ENCODE results near the gene CACNA1B.
"Not testable (repeated sequence)": the region's sequence is repeated elsewhere in the genome, so short reads cannot be mapped to it uniquely, and the experiment has no call there.

GRCh38 chr9:137890768-137891587 is 13.4 kb downstream of the CACNA1B start:
- not testable (repeated sequence) for TF ChIP-seq CTCF (IDR thresholded peaks at IDR 0.05 in 8 of 11, conservative IDR thresholded peaks at IDR 0.05 in 3 of 11); POLR2AphosphoS5 (IDR thresholded peaks at IDR 0.05); POLR2A (IDR thresholded peaks at IDR 0.05)

Data from spleen (tissue), 7 donors.